ENCODE data around the gene C2orf76. TPM values are rescaled to one million over a fixed set of nuclear protein-coding genes. Genes with fewer than 3 reads are reported as not detected.

C2orf76 gene
- total RNA-seq, 1 experiment from 2014 or later = 9.7 TPM

DNA sequence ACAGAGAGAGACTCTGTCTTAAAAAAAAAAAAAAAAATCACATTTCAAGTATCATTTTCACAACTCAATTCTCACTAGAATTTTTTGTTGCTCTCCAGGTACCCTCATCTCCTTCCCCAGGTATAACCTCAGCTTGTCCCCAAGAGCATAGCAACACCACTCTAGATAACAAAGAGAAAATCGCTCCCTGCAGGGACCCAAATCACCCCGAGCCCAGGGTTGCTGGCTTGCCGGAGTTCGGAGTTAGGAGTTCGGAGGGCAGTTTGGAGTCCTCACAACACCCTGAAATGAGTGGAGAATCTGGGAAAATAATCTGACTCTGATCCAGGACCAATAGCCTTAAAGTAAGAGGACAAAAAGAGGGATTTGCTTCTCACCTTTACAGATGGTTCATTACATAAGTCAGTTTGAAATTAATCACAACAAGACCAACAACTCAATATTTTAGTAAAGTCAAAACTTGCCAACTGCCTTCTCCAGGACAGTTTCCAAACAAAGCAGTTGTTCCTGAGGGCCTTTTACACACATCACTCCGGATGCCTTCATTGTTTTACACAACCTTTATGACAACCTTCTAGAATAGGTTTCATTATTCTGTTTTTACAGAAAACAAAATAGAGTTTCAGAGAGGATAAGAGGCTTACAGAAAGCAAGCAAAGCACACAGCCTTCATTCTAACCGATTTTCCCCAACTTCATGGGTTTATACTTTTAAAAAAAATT is 59.1 kb downstream of the C2orf76 start:
- H3K36me3 Mint-ChIP-seq (ENCODE audit: insufficient read depth, unreplicated experiment) = no peaks in the 10 kb centered on the region
- intact Hi-C loops (cut with micrococcal nuclease) = loop anchor here (2.0 kb wide), 1 partner anchor 425 kb away; no protein-coding TSS in a partner anchor
- no peak overlapping the region for H3K4me3 Mint-ChIP-seq (ENCODE audit: unreplicated experiment)

GRCh38 chr2:119306196-119306590 is 60.4 kb downstream of the C2orf76 start:
- Mint-ChIP-seq H3K4me3 (ENCODE audit: unreplicated experiment) (no peak overlapping the region), H3K36me3 (ENCODE audit: insufficient read depth, unreplicated experiment) (no peaks in the 10 kb centered on the region), H3K27me3 (ENCODE audit: insufficient read depth, unreplicated experiment) (no peaks in the 10 kb centered on the region), H3K27ac (ENCODE audit: low read depth, unreplicated experiment) (no peak overlapping the region), H3K9me3 (ENCODE audit: unreplicated experiment) (no peaks in the 10 kb centered on the region), H3K4me1 (ENCODE audit: insufficient read depth, unreplicated experiment) (no peaks in the 10 kb centered on the region)
- intact Hi-C loops (cut with micrococcal nuclease) = no loop called here
- DNase-seq (ENCODE audit: unreplicated experiment) = no peak
- ChIA-PET CTCF (interaction anchor here (0.6 to 1.1 kb wide), 2 partner anchors 12 to 425 kb away, joined by 3 read pairs; no protein-coding TSS in a partner anchor), POLR2A (interaction anchor here (1.0 kb wide), 1 partner anchor 9 kb away, joined by 3 read pairs; no protein-coding TSS in a partner anchor)
- no TSS peak for BruUV-seq (replicated peaks)
- TF ChIP-seq, protein P1, sequence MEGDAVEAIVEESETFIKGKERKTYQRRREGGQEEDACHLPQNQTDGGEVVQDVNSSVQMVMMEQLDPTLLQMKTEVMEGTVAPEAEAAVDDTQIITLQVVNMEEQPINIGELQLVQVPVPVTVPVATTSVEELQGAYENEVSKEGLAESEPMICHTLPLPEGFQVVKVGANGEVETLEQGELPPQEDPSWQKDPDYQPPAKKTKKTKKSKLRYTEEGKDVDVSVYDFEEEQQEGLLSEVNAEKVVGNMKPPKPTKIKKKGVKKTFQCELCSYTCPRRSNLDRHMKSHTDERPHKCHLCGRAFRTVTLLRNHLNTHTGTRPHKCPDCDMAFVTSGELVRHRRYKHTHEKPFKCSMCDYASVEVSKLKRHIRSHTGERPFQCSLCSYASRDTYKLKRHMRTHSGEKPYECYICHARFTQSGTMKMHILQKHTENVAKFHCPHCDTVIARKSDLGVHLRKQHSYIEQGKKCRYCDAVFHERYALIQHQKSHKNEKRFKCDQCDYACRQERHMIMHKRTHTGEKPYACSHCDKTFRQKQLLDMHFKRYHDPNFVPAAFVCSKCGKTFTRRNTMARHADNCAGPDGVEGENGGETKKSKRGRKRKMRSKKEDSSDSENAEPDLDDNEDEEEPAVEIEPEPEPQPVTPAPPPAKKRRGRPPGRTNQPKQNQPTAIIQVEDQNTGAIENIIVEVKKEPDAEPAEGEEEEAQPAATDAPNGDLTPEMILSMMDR (IDR thresholded peaks at IDR 0.05; ENCODE audit: unreplicated experiment) = no peak

More for the DNA sequence above, 59.1 kb downstream of the C2orf76 start:
- Mint-ChIP-seq H3K27ac (ENCODE audit: low read depth, unreplicated experiment) (no peak overlapping the region), H3K4me1 (ENCODE audit: insufficient read depth, unreplicated experiment) (no peaks in the 10 kb centered on the region), H3K9me3 (ENCODE audit: unreplicated experiment) (no peaks in the 10 kb centered on the region), H3K27me3 (ENCODE audit: insufficient read depth, unreplicated experiment) (no peaks in the 10 kb centered on the region)
- no TSS peak for BruUV-seq (replicated peaks)
- ChIA-PET POLR2A (no interaction called here), CTCF (interaction anchor here (0.9 to 2.4 kb wide), 2 partner anchors 426 to 429 kb away, joined by 3 to 15 read pairs; no protein-coding TSS in a partner anchor)
- TF ChIP-seq, protein P1 (IDR thresholded peaks at IDR 0.05; ENCODE audit: unreplicated experiment) = no peak
- no peak for DNase-seq (ENCODE audit: unreplicated experiment)

DNA sequence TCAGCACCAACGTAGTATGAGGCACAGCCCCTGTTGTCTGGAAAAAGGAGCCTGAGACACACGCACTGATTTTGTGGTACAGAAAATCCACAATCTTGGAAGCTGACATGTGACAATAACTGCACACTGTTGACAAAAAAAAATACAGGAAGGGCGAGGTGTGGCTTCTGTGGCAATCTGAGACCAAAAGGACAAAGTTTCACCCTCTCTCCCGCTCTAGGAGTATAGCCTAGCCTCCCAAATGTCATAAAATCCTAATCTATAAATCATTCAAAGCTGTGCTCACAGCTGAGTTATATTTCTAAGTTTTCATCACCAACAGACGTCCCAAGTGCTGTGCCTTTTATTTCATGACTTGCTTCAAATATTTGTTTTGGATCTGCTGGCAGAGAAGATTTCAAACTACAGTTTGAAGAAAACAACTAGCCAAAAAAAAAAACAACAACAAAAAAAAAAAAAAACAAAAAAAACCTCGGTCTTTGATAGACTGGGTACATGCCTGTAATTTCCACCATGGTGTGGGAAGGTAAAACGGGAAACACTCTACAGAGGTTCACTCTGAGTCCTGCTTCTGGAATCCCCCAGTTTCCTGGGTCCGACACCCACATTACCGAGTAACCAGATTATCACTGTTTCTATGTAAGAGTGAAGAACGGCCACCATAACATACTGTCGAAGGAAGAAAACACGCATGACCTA is 61.0 kb downstream of the C2orf76 start:
- intact Hi-C loops (cut with micrococcal nuclease) = no loop called here
- no peaks in the 10 kb centered on the region for H3K27me3 Mint-ChIP-seq (ENCODE audit: insufficient read depth, unreplicated experiment)
- TF ChIP-seq, protein P1 (IDR thresholded peaks at IDR 0.05; ENCODE audit: unreplicated experiment) = no peak
- H3K36me3 Mint-ChIP-seq (ENCODE audit: insufficient read depth, unreplicated experiment) = no peaks in the 10 kb centered on the region
- no peak overlapping the region for H3K27ac Mint-ChIP-seq (ENCODE audit: low read depth, unreplicated experiment)
- no peaks in the 10 kb centered on the region for H3K4me1 Mint-ChIP-seq (ENCODE audit: insufficient read depth, unreplicated experiment)
- BruUV-seq (replicated peaks) = no TSS peak
- H3K9me3 Mint-ChIP-seq (ENCODE audit: unreplicated experiment) = no peaks in the 10 kb centered on the region
- H3K4me3 Mint-ChIP-seq (ENCODE audit: unreplicated experiment) = no peak overlapping the region
- no peak for DNase-seq (ENCODE audit: unreplicated experiment)
- POLR2A ChIA-PET = interaction anchor here (1.0 kb wide), 1 partner anchor 8 kb away, joined by 3 read pairs; no protein-coding TSS in a partner anchor
- CTCF ChIA-PET = interaction anchor here (0.6 to 1.1 kb wide), 4 partner anchors 81 to 636 kb away, joined by 3 to 5 read pairs (median 3); no protein-coding TSS in a partner anchor

- CTCF ChIA-PET = interaction anchor here (0.6 to 1.3 kb wide), 4 partner anchors 21 to 423 kb away, joined by 3 read pairs; no protein-coding TSS in a partner anchor
- BruUV-seq (replicated peaks) = no TSS peak
- TF ChIP-seq, protein P1 (IDR thresholded peaks at IDR 0.05; ENCODE audit: unreplicated experiment) = no peak
- no peak overlapping the region for H3K4me3 Mint-ChIP-seq (ENCODE audit: unreplicated experiment)
- no peaks in the 10 kb centered on the region for H3K27me3 Mint-ChIP-seq (ENCODE audit: insufficient read depth, unreplicated experiment)
- POLR2A ChIA-PET = no interaction called here
- no peaks in the 10 kb centered on the region for H3K9me3 Mint-ChIP-seq (ENCODE audit: unreplicated experiment)
- DNase-seq (ENCODE audit: unreplicated experiment) = no peak
- no peaks in the 10 kb centered on the region for H3K4me1 Mint-ChIP-seq (ENCODE audit: insufficient read depth, unreplicated experiment)
- H3K27ac Mint-ChIP-seq (ENCODE audit: low read depth, unreplicated experiment) = no peak overlapping the region
- H3K36me3 Mint-ChIP-seq (ENCODE audit: insufficient read depth, unreplicated experiment) = no peaks in the 10 kb centered on the region
- intact Hi-C loops (cut with micrococcal nuclease) = no loop called here
These were observed 61.8 kb downstream of the C2orf76 start for GRCh38 chr2:119304847-119305246.
